Activated CD4-positive, CD25-positive, alpha-beta regulatory T cell treated with anti-CD3 and anti-CD28 coated beads, Interleukin-2, amount 50 U/mL, for 72 hours (primary cell): ENCODE results near the gene SPEM2.
A peak's percentile ranks its signal among the peaks of the same experiment; 100 is the strongest.

Experiments
- DNase-seq: peaks from one replicate; pipeline ENCODE4 v3.0.0; 2021

The SPEM2 gene

GRCh38 chr17:7425316-7425715, at the start of gene SPEM2:
Gene SPEM2 (plus strand): TSS chr17:7425616. CDS start chr17:7425689, 73 bp downstream.
- no peak for DNase-seq

- no peak for DNase-seq
Observed at GRCh38 chr17:7379134-7379533, 46.3 kb upstream of the SPEM2 start.

GRCh38 chr17:7380321-7380720, 45.1 kb upstream of the SPEM2 start:
- DNase-seq: no peak

- no peak for DNase-seq
Observed at GRCh38 chr17:7380855-7381683, 44.3 kb upstream of the SPEM2 start, which contains the start of gene TNK1. Gene TNK1 (plus strand): TSS chr17:7381089. CDS start chr17:7382927, 1,838 bp downstream.

GRCh38 chr17:7382901-7383300, 42.5 kb upstream of the SPEM2 start:
- no peak for DNase-seq

- DNase-seq: no peak
Observed at GRCh38 chr17:7383371-7383741, 42.1 kb upstream of the SPEM2 start.

- DNase-seq: peak; percentile 78
Observed at GRCh38 chr17:7383742-7384488, 41.5 kb upstream of the SPEM2 start.

GRCh38 chr17:7384489-7385081, 40.8 kb upstream of the SPEM2 start:
- DNase-seq: no peak

- no peak for DNase-seq
Observed at GRCh38 chr17:7388856-7389255, 36.6 kb upstream of the SPEM2 start.

- DNase-seq: no peak
Observed at GRCh38 chr17:7389924-7390910, 35.2 kb upstream of the SPEM2 start.

GRCh38 chr17:7391307-7391706, 34.1 kb upstream of the SPEM2 start:
- no peak for DNase-seq

- no peak for DNase-seq
Observed at GRCh38 chr17:7392696-7393612, 32.5 kb upstream of the SPEM2 start.

- DNase-seq: no peak
Observed at GRCh38 chr17:7393613-7394451, 31.6 kb upstream of the SPEM2 start.

GRCh38 chr17:7394452-7395191, 30.8 kb upstream of the SPEM2 start, which contains the start of gene PLSCR3:
Gene PLSCR3 (minus strand): TSS chr17:7394525. CDS start chr17:7394110, 415 bp downstream.
- peak; percentile 88 for DNase-seq

- DNase-seq: no peak
Observed at GRCh38 chr17:7396147-7396546, 29.3 kb upstream of the SPEM2 start.

GRCh38 chr17:7398612-7399011, 26.8 kb upstream of the SPEM2 start:
- DNase-seq: no peak

- DNase-seq: no peak
Observed at GRCh38 chr17:7403043-7403726, 22.2 kb upstream of the SPEM2 start.

GRCh38 chr17:7403727-7403976, 21.8 kb upstream of the SPEM2 start:
- no peak for DNase-seq
